ENCODE results near the gene AGBL3. TPM values are rescaled to one million over a fixed set of nuclear protein-coding genes. Genes with fewer than 3 reads are reported as not detected.
"Not testable (repeated sequence)": the region's sequence is repeated elsewhere in the genome, so short reads cannot be mapped to it uniquely, and the experiment has no call there.

The AGBL3 gene
- total RNA-seq, 4 donors from 2014 or later: 0.66 to 3.3 (median 1.7) TPM

- intact Hi-C loops (cut with DNase I): no loop called here
- Histone ChIP-seq H3K27ac (replicated peaks in 1 of 4) (no peak overlapping the region), H3K4me3 (no peak overlapping the region), H3K4me1 (peaks cover 0 to 11% (median 9%) of the 10 kb centered on the region in 4 donors), H3K27me3 (no peaks in the 10 kb centered on the region), H3K9me3 (no peaks in the 10 kb centered on the region), H3K36me3 (no peaks in the 10 kb centered on the region)
- WGBS: 100% methylated on average over 1 of the region's 1 CpG
- TF ChIP-seq POLR2A (IDR thresholded peaks at IDR 0.05; ENCODE audit: low read depth) (no peak), POLR2AphosphoS5 (IDR thresholded peaks at IDR 0.05) (no peak), EP300 (IDR thresholded peaks at IDR 0.05) (no peak)
- TF ChIP-seq, protein P1, sequence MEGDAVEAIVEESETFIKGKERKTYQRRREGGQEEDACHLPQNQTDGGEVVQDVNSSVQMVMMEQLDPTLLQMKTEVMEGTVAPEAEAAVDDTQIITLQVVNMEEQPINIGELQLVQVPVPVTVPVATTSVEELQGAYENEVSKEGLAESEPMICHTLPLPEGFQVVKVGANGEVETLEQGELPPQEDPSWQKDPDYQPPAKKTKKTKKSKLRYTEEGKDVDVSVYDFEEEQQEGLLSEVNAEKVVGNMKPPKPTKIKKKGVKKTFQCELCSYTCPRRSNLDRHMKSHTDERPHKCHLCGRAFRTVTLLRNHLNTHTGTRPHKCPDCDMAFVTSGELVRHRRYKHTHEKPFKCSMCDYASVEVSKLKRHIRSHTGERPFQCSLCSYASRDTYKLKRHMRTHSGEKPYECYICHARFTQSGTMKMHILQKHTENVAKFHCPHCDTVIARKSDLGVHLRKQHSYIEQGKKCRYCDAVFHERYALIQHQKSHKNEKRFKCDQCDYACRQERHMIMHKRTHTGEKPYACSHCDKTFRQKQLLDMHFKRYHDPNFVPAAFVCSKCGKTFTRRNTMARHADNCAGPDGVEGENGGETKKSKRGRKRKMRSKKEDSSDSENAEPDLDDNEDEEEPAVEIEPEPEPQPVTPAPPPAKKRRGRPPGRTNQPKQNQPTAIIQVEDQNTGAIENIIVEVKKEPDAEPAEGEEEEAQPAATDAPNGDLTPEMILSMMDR (IDR thresholded peaks at IDR 0.05): no peak
- DNase-seq (ENCODE audit: extremely low spot score): no peak
These were observed 15.3 kb downstream of the AGBL3 start for GRCh38 chr7:135001390-135002165.

DNA sequence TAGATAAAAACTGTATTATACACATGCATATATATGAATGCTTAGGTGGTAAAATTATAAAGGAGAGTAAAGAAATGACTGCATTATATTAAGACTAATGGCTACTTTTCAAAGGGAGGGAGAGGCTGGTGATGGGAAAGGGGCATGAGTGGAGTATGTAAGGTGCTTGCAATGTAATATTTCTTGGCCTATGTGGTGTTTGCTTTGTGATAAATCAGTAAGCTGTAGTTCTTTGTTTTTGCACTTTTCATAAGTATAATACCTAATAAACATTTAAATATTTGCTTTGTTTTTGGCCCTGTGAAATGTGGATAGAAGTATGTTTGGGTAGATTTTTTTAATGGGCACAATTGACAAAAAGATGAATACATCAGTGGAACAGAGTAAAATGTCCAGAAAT lies 25.9 kb downstream of the AGBL3 start:
- no peak overlapping the region for H3K4me3 ChIP-seq
- no peaks in the 10 kb centered on the region for H3K27me3 ChIP-seq
- no peak for DNase-seq (ENCODE audit: extremely low spot score)
- no peaks in the 10 kb centered on the region for H3K9me3 ChIP-seq
- H3K4me1 ChIP-seq: no peaks in the 10 kb centered on the region
- no peaks in the 10 kb centered on the region for H3K36me3 ChIP-seq
- intact Hi-C loops (cut with DNase I): no loop called here
- no peak for TF ChIP-seq POLR2A (IDR thresholded peaks at IDR 0.05; ENCODE audit: low read depth)
- TF ChIP-seq EP300 (IDR thresholded peaks at IDR 0.05): no peak
- TF ChIP-seq, protein P1 (IDR thresholded peaks at IDR 0.05): no peak
- TF ChIP-seq POLR2AphosphoS5 (IDR thresholded peaks at IDR 0.05): no peak
- no peak overlapping the region for H3K27ac ChIP-seq (replicated peaks in 1 of 4)

GRCh38 chr7:135023622-135024021 lies 37.3 kb downstream of the AGBL3 start:
- Histone ChIP-seq H3K27me3 (no peaks in the 10 kb centered on the region), H3K27ac (replicated peaks in 1 of 4) (no peak overlapping the region), H3K9me3 (peaks cover 0 to 6% (median 0%) of the 10 kb centered on the region in 4 donors), H3K4me3 (no peak overlapping the region), H3K4me1 (no peaks in the 10 kb centered on the region), H3K36me3 (no peaks in the 10 kb centered on the region)
- DNase-seq (ENCODE audit: extremely low spot score): no peak
- TF ChIP-seq POLR2AphosphoS5 (IDR thresholded peaks at IDR 0.05) (no peak), EP300 (IDR thresholded peaks at IDR 0.05) (no peak), POLR2A (IDR thresholded peaks at IDR 0.05; ENCODE audit: low read depth) (no peak)
- TF ChIP-seq, protein P1 (IDR thresholded peaks at IDR 0.05): no peak
- WGBS: 100% methylated on average over 2 of the region's 2 CpGs
- intact Hi-C loops (cut with DNase I): no loop called here

- Histone ChIP-seq H3K4me3 (no peak overlapping the region), H3K4me1 (no peaks in the 10 kb centered on the region), H3K36me3 (no peaks in the 10 kb centered on the region), H3K9me3 (no peaks in the 10 kb centered on the region), H3K27ac (replicated peaks in 1 of 4) (no peak overlapping the region), H3K27me3 (no peaks in the 10 kb centered on the region)
- intact Hi-C loops (cut with DNase I): no loop called here
- TF ChIP-seq, protein P1 (IDR thresholded peaks at IDR 0.05): no peak
- no peak for TF ChIP-seq POLR2AphosphoS5 (IDR thresholded peaks at IDR 0.05)
- TF ChIP-seq POLR2A (IDR thresholded peaks at IDR 0.05; ENCODE audit: low read depth): no peak
- no peak for TF ChIP-seq EP300 (IDR thresholded peaks at IDR 0.05)
- 84% methylated on average over 2 of the region's 2 CpGs for WGBS
- no peak for DNase-seq (ENCODE audit: extremely low spot score)
These were observed 48.9 kb downstream of the AGBL3 start for GRCh38 chr7:135035252-135035651.

DNA sequence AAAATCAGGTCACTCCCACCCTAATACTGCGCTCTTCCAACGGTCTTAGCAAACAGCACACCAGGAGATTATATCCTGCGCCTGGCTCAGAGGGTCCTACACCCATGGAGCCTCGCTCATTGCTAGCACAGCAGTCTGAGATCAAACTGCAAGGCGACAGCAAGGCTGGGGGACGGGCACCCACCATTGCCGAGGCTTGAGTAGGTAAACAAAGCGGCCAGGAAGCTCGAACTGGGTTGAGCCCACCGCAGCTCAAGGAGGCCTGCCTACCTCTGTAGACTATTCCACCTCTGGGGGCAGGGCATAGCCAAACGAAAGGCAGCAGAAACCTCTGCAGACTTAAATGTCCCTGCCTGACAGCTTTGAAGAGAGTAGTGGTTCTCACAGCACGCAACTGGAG lies 80.7 kb downstream of the AGBL3 start:
- intact Hi-C loops (cut with DNase I); H3K27ac ChIP-seq (replicated peaks in 1 of 4); H3K27me3 ChIP-seq; H3K36me3 ChIP-seq; H3K4me1 ChIP-seq; H3K9me3 ChIP-seq; DNase-seq (ENCODE audit: extremely low spot score); H3K4me3 ChIP-seq: not testable (repeated sequence)
- WGBS: 95% methylated on average over 11 of the region's 12 CpGs

Measured in esophagus muscularis mucosa (tissue), 4 donors.